ENCODE measurements around the gene FN3K. TPM values are rescaled to one million over a fixed set of nuclear protein-coding genes. Genes with fewer than 3 reads are reported as not detected.

Gene FN3K
- total and polyA plus RNA-seq, 2 of the 8 experiments (the other 6 are each of a cell fraction or from before 2014, with no cell fraction given) = 0.88 to 14.2 TPM

- TF ChIP-seq SAP30 (IDR thresholded peaks at IDR 0.05; ENCODE audit: insufficient read depth, insufficient replicate concordance, low read length) (no peak), CEBPB (IDR thresholded peaks at IDR 0.05; ENCODE audit: low read depth, low read length) (no peak), SRF (IDR thresholded peaks at IDR 0.05; ENCODE audit: low read depth, low read length) (no peak)
These were observed 48.8 kb upstream of the FN3K start (continued) for GRCh38 chr17:82686366-82687324.

Data from H1 (cell line).